ENCODE data around the gene OTOS. TPM values are rescaled to one million over a fixed set of nuclear protein-coding genes. Genes with fewer than 3 reads are reported as not detected.
A peak's percentile ranks its signal among the peaks of the same experiment; 100 is the strongest.

The OTOS gene
- total RNA-seq, 2 donors from 2014 or later = not detected

GRCh38 chr2:240164586-240164985 is 24.1 kb upstream of the OTOS start:
- ATAC-seq = no peak
- no peaks in the 10 kb centered on the region for H3K36me3 Mint-ChIP-seq (ENCODE audit: low read depth)
- no peak overlapping the region for H3K27ac Mint-ChIP-seq
- no peaks in the 10 kb centered on the region for H3K9me3 ChIP-seq (ENCODE audit: control insufficient read depth, low read length, poor library complexity, severe bottlenecking)
- no peaks in the 10 kb centered on the region for H3K4me1 Mint-ChIP-seq
- no peak for DNase-seq
- no peak overlapping the region for H3K4me3 Mint-ChIP-seq
- H3K27me3 Mint-ChIP-seq = peaks cover 42% of the 10 kb centered on the region

DNA sequence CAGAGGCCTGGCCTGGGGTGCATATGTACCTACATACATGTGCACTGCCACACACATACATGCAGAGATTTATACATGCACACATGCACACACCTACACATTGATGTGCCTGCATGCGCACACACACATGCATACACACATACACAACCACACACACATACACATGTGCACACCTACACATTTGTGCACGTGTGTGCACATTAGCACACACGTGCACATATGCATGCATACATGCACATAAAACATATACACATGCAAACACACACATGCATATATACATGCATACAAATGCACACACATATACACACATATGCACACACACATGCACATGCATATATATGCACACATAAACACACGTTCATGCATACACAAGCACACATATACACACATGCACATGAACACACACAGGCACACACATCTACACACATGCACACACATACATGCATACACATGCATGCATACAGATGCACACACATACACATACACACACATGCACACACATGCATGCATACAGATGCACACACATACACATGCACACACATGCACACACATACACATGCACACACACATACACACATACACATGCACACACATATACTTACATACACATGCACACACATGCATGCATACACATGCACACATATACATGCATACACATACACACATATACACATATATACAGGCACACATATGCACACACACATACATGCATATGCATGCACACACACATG is 23.6 kb upstream of the OTOS start:
- Mint-ChIP-seq H3K27ac (no peak overlapping the region), H3K36me3 (ENCODE audit: low read depth) (no peaks in the 10 kb centered on the region), H3K27me3 (peaks cover 39% of the 10 kb centered on the region), H3K4me1 (no peaks in the 10 kb centered on the region), H3K4me3 (no peak overlapping the region)
- DNase-seq (no peak), ATAC-seq (no peak)
- no peaks in the 10 kb centered on the region for H3K9me3 ChIP-seq (ENCODE audit: control insufficient read depth, low read length, poor library complexity, severe bottlenecking)

GRCh38 chr2:240162939-240163714 is 22.7 kb upstream of the OTOS start:
- DNase-seq (no peak), ATAC-seq (no peak)
- H3K4me3 Mint-ChIP-seq = no peak overlapping the region
- no peaks in the 10 kb centered on the region for H3K9me3 ChIP-seq (ENCODE audit: control insufficient read depth, low read length, poor library complexity, severe bottlenecking)
- H3K36me3 Mint-ChIP-seq (ENCODE audit: low read depth) = no peaks in the 10 kb centered on the region
- no peak overlapping the region for H3K27ac Mint-ChIP-seq
- H3K27me3 Mint-ChIP-seq = peaks cover 35% of the 10 kb centered on the region
- no peaks in the 10 kb centered on the region for H3K4me1 Mint-ChIP-seq

DNA sequence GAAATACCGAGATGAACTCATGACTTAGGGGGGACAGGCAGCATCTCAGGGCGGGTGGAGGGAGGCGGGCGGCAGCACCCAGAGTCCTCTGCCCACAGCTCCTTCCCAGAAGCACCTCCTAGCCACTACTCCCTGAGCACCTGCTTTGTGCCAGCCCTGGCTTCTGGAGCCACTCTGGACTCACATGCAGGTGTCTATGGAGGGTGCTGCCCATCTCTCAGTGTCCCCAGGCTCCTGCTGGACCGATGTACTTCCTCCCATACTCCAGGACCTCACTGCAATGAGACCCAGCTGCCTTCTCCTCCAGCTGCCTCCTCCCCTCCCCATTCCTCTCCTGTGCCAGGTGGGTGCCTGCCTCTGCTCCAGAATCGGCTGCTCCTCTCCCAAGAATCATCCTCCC is 22.1 kb upstream of the OTOS start:
- Mint-ChIP-seq H3K27ac (no peak overlapping the region), H3K36me3 (ENCODE audit: low read depth) (no peaks in the 10 kb centered on the region), H3K27me3 (peaks cover 34% of the 10 kb centered on the region), H3K4me3 (no peak overlapping the region), H3K4me1 (no peaks in the 10 kb centered on the region)
- no peaks in the 10 kb centered on the region for H3K9me3 ChIP-seq (ENCODE audit: control insufficient read depth, low read length, poor library complexity, severe bottlenecking)
- DNase-seq = no peak
- no peak for ATAC-seq

DNA sequence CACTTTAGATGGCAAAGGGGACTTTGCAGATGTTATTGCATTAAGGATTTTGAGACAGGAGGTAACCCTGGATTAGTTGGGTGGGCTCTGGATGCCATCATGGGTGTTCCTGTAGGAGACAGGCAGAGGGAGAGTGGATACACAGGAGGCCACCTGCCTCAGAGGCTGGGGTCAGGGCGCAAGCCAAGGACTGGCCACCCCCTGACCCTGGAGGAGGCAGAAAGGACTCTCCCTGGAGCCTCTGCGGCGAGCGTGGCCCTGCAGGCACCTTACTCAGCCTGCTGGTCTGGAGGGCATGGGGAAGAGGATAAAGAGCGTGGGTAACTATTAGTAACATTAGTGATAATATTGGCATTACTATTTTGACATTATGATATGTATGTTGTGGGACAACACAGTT is 21.6 kb upstream of the OTOS start:
- DNase-seq (no peak), ATAC-seq (no peak)
- Mint-ChIP-seq H3K36me3 (ENCODE audit: low read depth) (no peaks in the 10 kb centered on the region), H3K27ac (no peak overlapping the region), H3K4me1 (no peaks in the 10 kb centered on the region), H3K27me3 (peaks cover 34% of the 10 kb centered on the region), H3K4me3 (no peak overlapping the region)
- H3K9me3 ChIP-seq (ENCODE audit: control insufficient read depth, low read length, poor library complexity, severe bottlenecking) = no peaks in the 10 kb centered on the region

DNA sequence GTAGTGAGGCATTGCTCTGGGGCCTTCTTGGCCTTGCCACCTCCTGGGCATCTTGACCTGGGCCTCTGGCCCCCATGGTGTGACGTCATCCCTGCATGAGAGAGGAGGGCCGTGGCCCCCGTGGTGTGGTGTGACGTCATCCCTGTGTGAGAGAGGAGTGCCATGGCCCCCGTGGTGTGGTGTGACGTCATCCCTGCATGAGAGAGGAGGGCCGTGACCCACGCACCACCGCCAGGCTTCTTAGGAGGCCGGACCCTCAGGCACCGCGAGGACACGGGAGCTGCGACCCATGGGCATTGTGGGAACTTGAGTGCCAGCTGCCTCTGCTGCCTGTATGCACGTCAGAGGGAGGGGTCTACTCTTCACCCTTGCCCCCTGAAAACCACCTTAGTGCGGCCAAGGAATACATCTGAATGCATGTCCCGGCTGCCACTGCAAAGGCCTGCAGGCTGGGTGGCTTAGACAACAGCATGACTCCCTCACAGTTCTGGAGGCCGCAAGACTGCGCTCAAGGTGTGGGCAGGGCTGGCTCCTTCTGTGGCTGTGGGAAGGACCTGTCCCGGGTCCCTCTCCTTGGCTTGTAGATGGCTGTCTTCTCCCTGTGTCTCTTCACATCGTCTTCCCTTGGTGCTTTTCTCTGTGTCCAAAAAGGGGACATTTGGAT is 20.8 kb upstream of the OTOS start:
- H3K27ac Mint-ChIP-seq = no peak overlapping the region
- H3K9me3 ChIP-seq (ENCODE audit: control insufficient read depth, low read length, poor library complexity, severe bottlenecking) = no peaks in the 10 kb centered on the region
- H3K4me1 Mint-ChIP-seq = no peaks in the 10 kb centered on the region
- ATAC-seq (no peak), DNase-seq (no peak)
- peaks cover 34% of the 10 kb centered on the region for H3K27me3 Mint-ChIP-seq
- no peaks in the 10 kb centered on the region for H3K36me3 Mint-ChIP-seq (ENCODE audit: low read depth)
- no peak overlapping the region for H3K4me3 Mint-ChIP-seq

DNA sequence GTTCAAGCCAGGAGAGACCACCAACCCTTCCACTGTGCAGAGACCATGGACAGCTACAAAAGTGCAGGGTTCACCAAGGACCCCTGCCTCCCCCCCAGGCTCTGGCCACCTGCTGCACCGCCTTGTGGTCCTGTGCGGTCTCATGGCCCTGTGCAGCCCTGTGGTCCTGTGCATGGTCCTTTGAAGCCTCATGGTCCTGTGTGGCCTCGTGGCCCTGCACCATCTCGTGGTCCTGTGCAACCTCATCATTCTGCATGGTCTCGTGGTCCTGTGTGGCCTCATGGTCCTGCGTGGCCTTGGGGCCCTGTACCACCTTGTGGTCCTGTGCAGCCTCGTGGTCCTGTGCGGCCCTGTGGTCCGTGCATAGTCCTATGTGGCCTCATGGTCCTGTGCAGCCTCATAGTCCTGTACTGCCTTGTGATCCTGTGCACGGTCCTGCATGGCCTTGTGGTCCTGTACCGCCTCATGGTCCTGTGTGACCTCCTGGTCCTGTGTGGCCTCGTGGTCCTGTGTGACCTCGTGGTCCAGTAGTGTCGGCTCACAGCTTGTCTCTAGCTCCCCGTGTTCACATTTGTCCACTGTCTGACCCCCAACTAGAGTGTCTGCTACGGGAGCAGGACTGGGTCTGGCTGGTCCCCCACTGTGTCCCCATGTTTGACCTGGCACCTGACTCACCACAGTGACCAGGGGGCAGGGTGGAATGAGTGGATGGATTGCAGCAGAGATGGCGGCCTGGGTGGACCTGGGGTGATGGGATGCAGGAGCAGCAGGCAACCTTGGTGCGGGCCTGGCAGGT is 20.0 kb upstream of the OTOS start:
- no peak for DNase-seq
- Mint-ChIP-seq H3K4me3 (no peak overlapping the region), H3K27ac (no peak overlapping the region), H3K27me3 (peaks cover 32% of the 10 kb centered on the region), H3K4me1 (no peaks in the 10 kb centered on the region), H3K36me3 (ENCODE audit: low read depth) (no peaks in the 10 kb centered on the region)
- H3K9me3 ChIP-seq (ENCODE audit: control insufficient read depth, low read length, poor library complexity, severe bottlenecking) = no peaks in the 10 kb centered on the region
- ATAC-seq = no peak

DNA sequence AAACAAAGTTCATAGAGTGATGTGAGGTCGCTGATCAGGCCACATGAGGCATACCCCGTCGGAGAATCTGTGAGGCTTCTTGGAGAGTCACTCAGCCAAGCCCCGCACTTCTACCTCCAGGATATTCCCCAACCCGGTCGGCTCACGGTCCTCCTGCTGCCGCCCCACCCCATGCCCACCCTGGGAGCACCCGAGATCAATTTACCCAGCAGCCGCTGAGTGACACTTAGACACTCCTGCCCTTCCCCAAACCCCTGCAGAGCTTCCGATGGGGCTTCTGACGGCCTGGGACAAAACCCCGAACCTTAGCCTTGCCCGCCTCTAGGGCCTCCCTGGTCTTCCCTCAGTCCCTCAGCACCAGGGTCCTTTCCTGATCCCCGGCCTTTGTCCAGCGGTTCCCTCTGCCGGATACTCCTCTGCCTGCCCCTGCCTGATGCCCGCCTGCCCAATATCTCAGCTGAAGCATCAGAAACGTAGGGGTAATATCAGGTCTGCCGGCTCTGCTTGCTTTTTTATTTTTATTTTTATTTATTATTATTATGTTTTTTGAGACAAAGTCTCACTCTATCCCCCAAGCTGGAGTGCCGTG is 18.9 kb upstream of the OTOS start:
- Mint-ChIP-seq H3K27me3 (peaks cover 30% of the 10 kb centered on the region), H3K4me1 (no peaks in the 10 kb centered on the region), H3K4me3 (no peak overlapping the region), H3K27ac (no peak overlapping the region), H3K36me3 (ENCODE audit: low read depth) (no peaks in the 10 kb centered on the region)
- peak in 1 of 3 donors; percentile 5 for DNase-seq
- H3K9me3 ChIP-seq (ENCODE audit: control insufficient read depth, low read length, poor library complexity, severe bottlenecking) = no peaks in the 10 kb centered on the region
- no peak for ATAC-seq

- Mint-ChIP-seq H3K4me3 (no peak overlapping the region), H3K36me3 (ENCODE audit: low read depth) (no peaks in the 10 kb centered on the region), H3K27ac (no peak overlapping the region), H3K27me3 (peaks cover 34% of the 10 kb centered on the region), H3K4me1 (no peaks in the 10 kb centered on the region)
- H3K9me3 ChIP-seq (ENCODE audit: control insufficient read depth, low read length, poor library complexity, severe bottlenecking) = peaks cover 4% of the 10 kb centered on the region
- DNase-seq = no peak
- no peak for ATAC-seq
Measured at GRCh38 chr2:240157147-240157470, 16.7 kb upstream of the OTOS start.

- H3K27me3 Mint-ChIP-seq = peaks cover 34% of the 10 kb centered on the region
- no peaks in the 10 kb centered on the region for H3K4me1 Mint-ChIP-seq
- no peak overlapping the region for H3K4me3 Mint-ChIP-seq
- H3K27ac Mint-ChIP-seq = no peak overlapping the region
- no peak for DNase-seq
- peaks cover 4% of the 10 kb centered on the region for H3K9me3 ChIP-seq (ENCODE audit: control insufficient read depth, low read length, poor library complexity, severe bottlenecking)
- no peak for ATAC-seq
- H3K36me3 Mint-ChIP-seq (ENCODE audit: low read depth) = peaks cover 2% of the 10 kb centered on the region
Measured at GRCh38 chr2:240156435-240157146, 16.1 kb upstream of the OTOS start.

GRCh38 chr2:240155745-240156390 is 15.4 kb upstream of the OTOS start:
- no peak overlapping the region for H3K27ac Mint-ChIP-seq

More at GRCh38 chr2:240155745-240156390, 15.4 kb upstream of the OTOS start:
- H3K27me3 Mint-ChIP-seq = peaks cover 34% of the 10 kb centered on the region
- no peaks in the 10 kb centered on the region for H3K4me1 Mint-ChIP-seq
- H3K4me3 Mint-ChIP-seq = no peak overlapping the region
- H3K36me3 Mint-ChIP-seq (ENCODE audit: low read depth) = peaks cover 2% of the 10 kb centered on the region
- ATAC-seq (no peak), DNase-seq (no peak)
- H3K9me3 ChIP-seq (ENCODE audit: control insufficient read depth, low read length, poor library complexity, severe bottlenecking) = peaks cover 4% of the 10 kb centered on the region
